ENCODE results near the gene RFNG. TPM values are rescaled to one million over a fixed set of nuclear protein-coding genes. Genes with fewer than 3 reads are reported as not detected.

Gene RFNG
- total RNA-seq, 2 donors from 2014 or later = 37.9 to 43.1 TPM

DNA sequence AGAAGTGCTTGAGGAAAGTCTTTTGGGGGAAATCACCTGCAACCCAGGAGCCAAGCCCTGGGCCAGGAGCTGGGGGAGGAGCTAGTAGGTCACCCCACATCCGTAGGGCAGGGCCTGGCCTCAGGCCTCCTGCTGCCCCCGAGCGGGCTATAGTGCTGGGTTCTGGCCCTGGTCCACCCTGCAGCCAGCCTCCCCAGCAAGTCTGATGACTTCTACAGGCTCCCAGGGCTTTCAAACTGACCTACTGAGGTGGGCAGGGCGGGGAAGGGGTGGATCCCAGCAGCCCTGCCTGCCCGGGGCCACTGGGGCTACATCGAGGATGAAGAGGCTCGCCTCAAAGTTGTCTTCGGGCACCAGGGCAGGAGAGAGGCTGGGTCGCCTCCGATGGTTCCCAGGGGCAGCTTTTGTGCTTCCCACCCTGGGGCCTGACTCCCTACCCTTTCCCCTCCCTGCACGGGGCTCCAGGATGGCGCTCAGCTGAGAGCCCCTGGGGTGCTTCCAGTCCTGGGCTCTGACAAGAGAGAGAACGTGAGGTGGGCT lies 33.9 kb downstream of the RFNG start:
- TF ChIP-seq, protein P1, sequence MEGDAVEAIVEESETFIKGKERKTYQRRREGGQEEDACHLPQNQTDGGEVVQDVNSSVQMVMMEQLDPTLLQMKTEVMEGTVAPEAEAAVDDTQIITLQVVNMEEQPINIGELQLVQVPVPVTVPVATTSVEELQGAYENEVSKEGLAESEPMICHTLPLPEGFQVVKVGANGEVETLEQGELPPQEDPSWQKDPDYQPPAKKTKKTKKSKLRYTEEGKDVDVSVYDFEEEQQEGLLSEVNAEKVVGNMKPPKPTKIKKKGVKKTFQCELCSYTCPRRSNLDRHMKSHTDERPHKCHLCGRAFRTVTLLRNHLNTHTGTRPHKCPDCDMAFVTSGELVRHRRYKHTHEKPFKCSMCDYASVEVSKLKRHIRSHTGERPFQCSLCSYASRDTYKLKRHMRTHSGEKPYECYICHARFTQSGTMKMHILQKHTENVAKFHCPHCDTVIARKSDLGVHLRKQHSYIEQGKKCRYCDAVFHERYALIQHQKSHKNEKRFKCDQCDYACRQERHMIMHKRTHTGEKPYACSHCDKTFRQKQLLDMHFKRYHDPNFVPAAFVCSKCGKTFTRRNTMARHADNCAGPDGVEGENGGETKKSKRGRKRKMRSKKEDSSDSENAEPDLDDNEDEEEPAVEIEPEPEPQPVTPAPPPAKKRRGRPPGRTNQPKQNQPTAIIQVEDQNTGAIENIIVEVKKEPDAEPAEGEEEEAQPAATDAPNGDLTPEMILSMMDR (IDR thresholded peaks at IDR 0.05) = no peak
- TF ChIP-seq POLR2A (IDR thresholded peaks at IDR 0.05) = no peak
- Histone ChIP-seq H3K4me3 (no peak overlapping the region), H3K36me3 (replicated peaks in 1 of 2; ENCODE audit: insufficient read depth in 1 of 2, low read depth in 2 of 2) (no peaks in the 10 kb centered on the region), H3K27me3 (no peaks in the 10 kb centered on the region), H3K9me3 (no peaks in the 10 kb centered on the region), H3K4me1 (peaks cover 45% of the 10 kb centered on the region), H3K27ac (no peak overlapping the region)
- ATAC-seq (no peak), DNase-seq (no peak)
- WGBS, 2 donors = 75 to 81% methylated on average over 5 to 10 of the region's 13 CpGs
- intact Hi-C loops (cut with DNase I) = loop anchor here (2.0 kb wide), 1 partner anchor 55 kb away; no protein-coding TSS in a partner anchor

DNA sequence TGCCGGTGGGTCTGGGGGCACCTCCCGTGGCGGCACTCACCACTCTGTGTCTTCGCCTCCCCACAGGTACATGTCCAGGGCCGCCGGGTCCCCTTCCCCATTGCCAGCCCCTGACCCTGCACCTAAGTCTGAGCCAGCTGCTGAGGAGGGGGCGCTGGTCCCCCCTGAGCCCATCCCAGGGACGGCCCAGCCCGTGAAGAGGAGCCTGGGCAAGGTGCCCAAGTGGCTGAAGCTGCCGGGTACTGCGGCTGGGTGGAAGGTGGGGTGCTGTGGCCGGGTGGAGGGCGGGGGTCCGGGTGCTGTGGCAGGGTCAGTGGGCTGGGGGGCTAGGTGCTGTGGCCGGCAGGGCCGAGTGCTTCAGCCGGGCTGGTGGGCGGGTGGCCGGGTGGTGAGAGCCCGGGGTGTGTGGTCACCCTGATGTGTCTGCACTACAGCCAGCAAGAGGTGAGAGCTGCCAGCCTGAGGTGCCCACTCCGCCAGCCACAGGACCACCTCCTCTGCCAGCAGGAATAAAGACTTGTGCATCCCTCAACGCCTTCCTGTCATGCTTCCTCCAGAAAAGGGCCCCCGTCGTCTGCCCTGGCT lies 34.6 kb downstream of the RFNG start:
- TF ChIP-seq, protein P1 (IDR thresholded peaks at IDR 0.05) = no peak
- TF ChIP-seq POLR2A (IDR thresholded peaks at IDR 0.05) = no peak
- WGBS, 2 donors = 85 to 87% methylated on average over 7 to 24 of the region's 24 CpGs
- H3K4me1 ChIP-seq = peaks cover 40% of the 10 kb centered on the region
- DNase-seq (no peak), ATAC-seq (no peak)
- intact Hi-C loops (cut with DNase I) = no loop called here
- no peaks in the 10 kb centered on the region for H3K9me3 ChIP-seq
- no peak overlapping the region for H3K27ac ChIP-seq
- H3K4me3 ChIP-seq = no peak overlapping the region
- H3K36me3 ChIP-seq (replicated peaks in 1 of 2; ENCODE audit: insufficient read depth in 1 of 2, low read depth in 2 of 2) = no peaks in the 10 kb centered on the region
- no peaks in the 10 kb centered on the region for H3K27me3 ChIP-seq

DNA sequence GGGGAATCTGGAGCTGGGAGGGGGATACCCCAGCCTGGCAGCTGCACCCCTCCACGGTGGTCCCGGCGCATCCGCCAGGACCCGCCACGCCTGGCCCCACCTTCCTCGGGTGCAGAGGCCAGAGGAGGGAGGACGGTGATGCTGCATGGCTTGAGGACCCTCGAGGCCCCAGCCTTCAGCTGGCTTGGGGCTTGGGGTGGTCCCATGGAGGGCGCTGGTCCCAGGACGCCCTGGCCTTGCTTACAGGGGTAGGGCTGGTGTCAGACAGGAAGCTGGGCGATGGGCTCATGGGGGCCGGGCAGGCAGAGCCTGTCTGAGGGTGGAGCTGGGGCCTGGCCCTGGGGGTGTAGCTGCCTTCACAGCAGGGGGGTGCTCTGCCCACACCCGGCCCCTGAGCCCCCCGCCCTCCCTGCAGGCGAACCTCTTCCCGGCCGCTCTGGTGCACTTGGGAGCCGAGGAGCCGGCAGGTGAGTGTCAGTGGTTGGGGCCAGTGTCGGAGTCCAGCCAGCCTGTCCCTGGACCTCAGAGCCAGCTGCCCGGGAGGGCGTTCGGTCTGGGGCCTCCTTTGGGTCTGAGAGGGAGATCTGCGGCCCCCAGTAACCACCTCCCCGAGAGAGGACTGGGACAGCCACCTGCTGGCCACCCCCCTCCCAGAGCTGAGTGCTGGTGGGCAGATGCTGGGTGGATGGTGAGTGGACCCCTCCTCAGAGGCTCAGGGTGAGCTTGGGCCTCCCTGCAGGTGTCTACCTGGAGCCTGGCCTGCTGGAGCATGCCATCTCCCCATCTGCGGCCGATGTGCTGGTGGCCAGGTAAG lies 35.3 kb downstream of the RFNG start:
- no peak for ATAC-seq
- intact Hi-C loops (cut with DNase I) = no loop called here
- no peaks in the 10 kb centered on the region for H3K36me3 ChIP-seq (replicated peaks in 1 of 2; ENCODE audit: insufficient read depth in 1 of 2, low read depth in 2 of 2)
- WGBS, 2 donors = 84 to 86% methylated on average over 12 to 25 of the region's 28 CpGs
- H3K9me3 ChIP-seq = no peaks in the 10 kb centered on the region
- TF ChIP-seq, protein P1 (IDR thresholded peaks at IDR 0.05) = no peak
- no peak for TF ChIP-seq POLR2A (IDR thresholded peaks at IDR 0.05)
- no peak overlapping the region for H3K27ac ChIP-seq
- no peak overlapping the region for H3K4me3 ChIP-seq
- no peak for DNase-seq
- peaks cover 33% of the 10 kb centered on the region for H3K4me1 ChIP-seq
- no peaks in the 10 kb centered on the region for H3K27me3 ChIP-seq

DNA sequence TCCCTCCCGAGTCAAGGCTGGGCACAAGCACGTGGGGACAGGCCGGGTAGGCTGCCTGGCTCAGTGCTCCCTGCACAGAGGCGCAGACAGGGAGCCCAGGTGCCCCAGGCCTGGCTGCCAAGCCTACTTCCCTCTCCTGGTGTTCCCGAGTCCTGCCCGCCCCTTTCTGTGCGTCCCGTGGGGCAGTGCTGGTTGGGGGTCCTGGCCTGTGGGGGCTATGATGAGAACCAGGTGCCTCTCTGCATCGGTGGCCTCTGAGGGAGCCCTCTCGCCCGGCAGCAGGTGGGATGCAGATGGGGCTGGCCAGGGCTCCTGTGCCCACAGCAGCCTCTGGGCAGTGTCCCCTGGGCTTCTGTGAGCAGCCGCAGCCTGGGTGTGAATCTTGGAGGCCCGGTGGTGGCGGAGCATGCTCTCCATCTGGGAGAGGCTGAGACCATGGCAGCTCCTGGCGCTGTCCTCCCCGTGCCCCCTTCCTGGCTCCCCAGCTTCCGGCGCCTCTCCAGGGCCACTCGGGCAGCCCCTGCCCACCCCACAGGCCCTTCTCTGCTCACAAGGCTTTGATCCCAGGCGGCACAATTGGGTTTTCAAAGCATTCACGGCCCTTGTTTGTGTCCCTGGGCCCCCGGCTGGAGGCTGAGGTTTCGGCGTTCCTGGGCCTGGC lies 36.2 kb downstream of the RFNG start:
- intact Hi-C loops (cut with DNase I) = no loop called here
- TF ChIP-seq POLR2A (IDR thresholded peaks at IDR 0.05) = no peak
- TF ChIP-seq, protein P1 (IDR thresholded peaks at IDR 0.05) = no peak
- Histone ChIP-seq H3K4me3 (no peak overlapping the region), H3K36me3 (replicated peaks in 1 of 2; ENCODE audit: insufficient read depth in 1 of 2, low read depth in 2 of 2) (no peaks in the 10 kb centered on the region), H3K4me1 (peaks cover 25% of the 10 kb centered on the region), H3K27ac (no peak overlapping the region), H3K27me3 (no peaks in the 10 kb centered on the region), H3K9me3 (no peaks in the 10 kb centered on the region)
- ATAC-seq = no peak
- DNase-seq = no peak
- WGBS, 2 donors = 84 to 88% methylated on average over 12 to 18 of the region's 24 CpGs
